Ecto neural progenitor cell (in vitro differentiated cells): ENCODE measurements around the gene ANKH.
"Not testable (repeated sequence)": the region's sequence is repeated elsewhere in the genome, so short reads cannot be mapped to it uniquely, and the experiment has no call there.

Experiments used
- DNase-seq: peaks from one replicate; pipeline ENCODE4 v3.0.0-alpha.2; 2018; ENCODE audit warnings: low spot score

The ANKH gene

DNA sequence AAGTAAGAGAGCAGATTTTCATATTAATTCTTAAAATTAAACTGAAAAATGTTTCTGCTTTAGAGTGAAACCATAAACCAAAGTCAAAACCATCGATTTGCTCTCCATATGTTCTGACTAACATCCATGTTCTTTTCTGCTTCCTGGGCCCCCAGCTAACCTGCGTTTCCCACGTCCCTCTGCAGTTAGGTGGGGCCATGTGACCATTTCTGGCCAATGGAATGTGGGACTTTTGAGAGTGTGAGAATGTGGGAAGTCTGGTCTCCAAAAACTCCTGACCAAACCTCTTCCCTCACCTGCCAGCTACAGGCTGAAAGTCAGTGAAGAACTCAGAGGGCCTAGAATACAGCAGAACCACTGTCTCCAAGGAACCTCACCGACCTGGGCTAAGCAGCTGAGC lies 44.9 kb downstream of the ANKH start:
- no peak for DNase-seq

DNA sequence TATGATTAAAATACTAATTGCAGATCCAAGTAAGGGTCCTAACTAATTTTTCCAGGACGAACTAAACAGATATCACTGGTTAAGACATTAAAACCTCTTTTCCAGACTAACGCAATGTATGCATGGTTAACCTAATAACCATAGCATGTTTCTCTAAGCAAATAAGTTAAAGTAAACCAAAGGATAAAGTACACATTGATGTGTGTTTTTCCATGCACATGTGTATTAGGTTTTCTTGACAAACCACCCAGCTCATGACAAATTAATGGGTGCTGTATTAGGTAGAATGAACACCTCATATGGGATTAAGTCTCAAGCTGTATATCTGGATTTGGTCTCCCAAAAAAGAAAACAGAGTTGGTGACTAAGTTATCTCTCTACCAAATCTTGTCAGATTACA lies 45.6 kb downstream of the ANKH start:
- no peak for DNase-seq

GRCh38 chr5:14824499-14824898 lies 47.1 kb downstream of the ANKH start:
- DNase-seq: no peak

DNA sequence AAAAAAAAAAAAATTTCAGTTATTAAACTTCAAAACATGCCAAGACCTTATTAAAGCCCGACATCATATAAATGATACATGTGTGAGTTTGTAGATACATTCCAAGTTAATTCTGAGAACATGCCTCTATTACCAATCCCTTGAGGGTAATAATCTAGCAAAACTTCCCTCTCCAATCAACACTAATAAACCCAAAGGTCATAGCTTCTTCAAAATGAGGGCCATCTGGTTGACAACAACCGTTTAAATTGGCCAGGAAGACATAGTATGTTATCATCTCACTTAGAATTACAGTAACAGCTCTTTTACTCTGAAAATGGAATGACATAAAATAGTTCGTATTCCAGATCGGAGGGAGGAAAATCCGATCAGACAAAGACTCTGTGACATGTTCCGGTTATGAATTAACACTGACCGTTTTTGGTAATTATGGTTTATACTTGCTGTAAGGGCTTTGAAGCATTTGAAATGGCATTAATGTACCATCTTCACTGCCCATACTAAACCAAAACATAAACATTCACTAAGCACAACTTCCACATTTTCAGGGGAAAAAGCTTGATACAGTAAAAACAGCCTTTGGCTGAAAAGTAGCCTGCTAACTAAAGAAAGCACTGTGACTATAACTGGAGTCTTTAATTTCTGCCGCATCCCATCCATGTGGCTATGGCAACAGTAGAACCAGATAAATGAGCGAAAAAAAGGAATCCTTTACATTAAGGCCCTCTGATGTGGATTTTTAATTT lies 50.3 kb downstream of the ANKH start:
- DNase-seq: no peak

- DNase-seq: no peak
These were observed 52.4 kb downstream of the ANKH start for GRCh38 chr5:14818931-14819790.

- DNase-seq: not testable (repeated sequence)
These were observed 53.8 kb downstream of the ANKH start for GRCh38 chr5:14817762-14818136.

DNA sequence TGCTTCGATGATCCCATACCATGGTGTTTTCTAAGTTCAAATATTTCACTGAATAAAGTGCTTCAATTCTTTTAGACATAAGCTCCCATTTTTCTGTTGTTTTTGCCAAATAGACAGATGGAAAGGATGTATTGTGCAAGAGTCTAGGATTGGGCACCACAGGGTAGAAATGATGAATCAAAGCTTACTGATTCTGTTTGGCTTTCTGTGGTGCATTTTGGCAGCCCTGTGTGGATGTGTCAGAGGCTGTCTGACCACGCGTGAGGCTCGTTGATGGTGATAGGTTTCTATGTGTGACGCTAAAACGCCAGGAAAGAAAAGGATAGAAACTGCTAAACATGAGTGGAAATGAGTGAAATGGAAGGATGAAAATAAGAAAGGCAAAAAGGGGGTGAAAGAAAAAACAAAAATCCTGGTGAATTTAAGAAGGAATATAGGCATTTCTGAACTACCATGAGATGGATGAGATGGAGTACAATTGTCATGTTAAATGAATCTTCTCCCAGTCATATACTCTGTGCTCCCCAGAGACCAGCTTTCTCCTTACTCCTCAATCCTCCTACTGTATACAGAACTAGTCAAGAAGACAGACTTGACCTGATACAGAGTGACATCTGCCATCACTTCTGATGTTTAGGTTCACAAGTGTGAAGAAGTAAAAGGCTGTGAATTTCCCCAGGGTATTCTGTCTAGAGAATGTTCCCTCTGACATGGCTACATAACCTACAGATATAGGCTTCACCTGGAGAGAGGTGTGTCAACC lies 54.4 kb downstream of the ANKH start:
- DNase-seq: no peak

GRCh38 chr5:14816374-14816998 lies 55.1 kb downstream of the ANKH start:
- DNase-seq: no peak

GRCh38 chr5:14813747-14814146 lies 57.8 kb downstream of the ANKH start:
- no peak for DNase-seq

DNA sequence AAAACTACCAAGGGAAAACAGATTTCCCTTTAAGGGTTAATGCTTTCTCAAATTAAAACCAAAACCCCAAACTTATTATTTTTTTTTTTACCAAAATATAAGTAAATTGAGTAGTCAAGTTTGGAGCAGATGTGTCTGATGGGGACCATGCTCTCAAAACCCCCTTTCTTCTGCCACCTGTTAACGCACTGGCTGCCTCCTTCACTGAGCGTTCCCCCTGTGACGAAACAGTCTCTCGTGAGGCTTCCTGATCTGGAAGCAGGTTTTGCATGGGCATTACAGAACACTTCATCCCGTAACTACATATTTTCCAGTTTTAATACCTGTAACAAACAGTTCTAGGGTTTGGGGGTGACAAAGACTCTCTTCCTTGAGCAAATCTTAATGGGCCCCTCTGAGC lies 59.4 kb downstream of the ANKH start:
- DNase-seq: no peak

DNA sequence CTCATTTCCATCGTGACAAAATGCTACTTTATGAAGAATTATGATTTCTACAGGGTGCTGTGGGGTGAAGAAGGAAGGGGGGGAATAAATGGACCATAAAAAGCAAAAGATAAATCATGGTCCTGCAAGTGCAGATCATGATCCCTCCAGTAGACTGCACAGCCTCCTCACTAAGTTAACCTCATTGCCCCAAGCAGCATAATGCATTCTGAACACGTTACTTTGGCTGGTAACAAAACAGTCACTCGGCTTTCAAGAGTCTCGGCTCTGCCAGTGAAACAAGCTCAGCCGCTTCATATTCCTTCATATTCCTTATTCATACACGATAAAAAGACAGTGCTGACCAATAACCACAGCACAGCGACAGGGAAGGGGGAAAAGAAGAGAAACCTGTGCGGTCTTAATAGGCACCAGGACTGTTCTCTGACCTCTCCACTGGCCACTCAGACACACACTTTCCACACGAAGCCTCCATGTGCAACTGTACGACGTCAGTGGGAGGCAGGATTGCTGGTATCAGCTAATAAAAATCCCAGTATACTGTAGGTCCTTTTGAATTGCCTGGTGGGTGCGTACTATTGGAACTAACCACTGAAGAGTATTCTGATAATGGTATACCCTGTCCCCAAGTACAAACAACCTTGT lies 60.5 kb downstream of the ANKH start:
- DNase-seq: peak; percentile 13

DNA sequence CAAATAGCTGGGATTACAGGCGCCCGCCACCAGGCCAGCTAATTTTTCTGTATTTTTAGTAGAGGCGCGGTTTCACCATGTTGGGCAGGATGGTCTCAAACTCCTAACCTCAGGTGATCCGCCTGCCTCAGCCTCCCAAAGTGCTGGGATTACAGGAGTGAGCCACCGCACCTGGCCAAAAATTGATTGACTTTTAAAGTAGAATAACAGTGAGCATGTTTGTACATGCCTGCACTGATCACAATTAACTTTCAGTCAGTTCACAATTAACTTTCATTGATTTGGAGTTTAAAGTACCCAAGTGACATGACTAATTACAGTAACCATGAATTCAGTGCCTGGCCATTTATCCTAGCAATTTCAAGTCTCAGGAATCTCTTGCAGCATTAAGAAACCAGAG lies 61.3 kb downstream of the ANKH start:
- no peak for DNase-seq

DNA sequence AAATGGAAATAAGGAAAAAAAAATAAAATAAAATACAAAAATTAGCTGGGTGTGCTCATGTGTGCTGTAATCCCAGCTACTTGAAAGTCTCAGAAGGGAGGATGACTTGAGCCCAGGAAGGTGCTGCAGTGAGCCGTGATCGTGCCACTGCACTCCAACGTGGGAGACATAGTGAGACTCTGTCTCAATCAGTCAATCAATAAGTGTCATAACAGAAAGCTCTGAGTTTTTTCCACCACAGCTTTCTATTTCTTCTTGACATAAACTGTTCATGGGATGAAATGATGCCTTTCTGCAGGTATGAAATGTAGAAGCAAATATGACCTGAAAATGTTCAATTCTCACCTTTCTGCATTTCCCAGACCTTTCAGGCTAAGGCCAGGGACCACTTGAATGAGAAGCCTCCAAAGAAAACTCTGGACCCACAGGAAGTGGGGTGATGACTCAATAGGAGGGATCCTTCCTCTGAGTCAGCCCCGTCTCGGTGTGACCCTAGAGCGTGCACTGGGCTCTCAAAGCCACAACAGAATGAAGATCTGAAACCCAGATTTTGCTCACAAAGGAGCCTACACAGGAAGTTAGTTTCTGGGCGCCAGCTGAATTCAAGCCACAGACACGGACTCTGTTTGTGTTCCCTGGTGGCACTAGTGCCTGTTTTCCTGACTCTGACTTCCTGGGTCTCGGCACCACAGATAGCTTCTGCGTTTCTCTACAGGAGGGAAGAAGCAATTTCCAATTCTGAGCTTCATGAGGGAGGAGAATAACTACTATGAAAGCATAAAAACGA lies 62.0 kb downstream of the ANKH start:
- DNase-seq: peak; percentile 12

DNA sequence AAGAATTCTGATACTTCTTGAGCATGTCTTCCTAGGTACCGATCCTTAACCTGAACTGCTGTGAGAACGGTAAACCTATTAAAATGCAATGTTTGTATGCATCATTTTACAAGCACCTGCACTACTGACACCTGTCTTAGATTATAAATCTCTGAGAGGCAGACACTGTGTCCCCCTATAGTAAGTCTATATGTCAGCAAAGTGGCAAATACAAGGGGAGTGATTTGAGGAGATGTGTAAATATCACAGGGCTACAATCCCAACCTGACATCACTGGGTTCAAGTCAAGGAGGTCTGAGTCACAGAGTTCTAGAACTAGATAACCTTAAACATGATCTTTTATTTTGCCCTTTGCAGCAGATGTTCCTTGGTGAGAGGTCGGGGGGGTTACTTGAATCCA lies 64.1 kb downstream of the ANKH start:
- peak; percentile 8 for DNase-seq

- peak; percentile 30 for DNase-seq
These were observed 65.1 kb downstream of the ANKH start for GRCh38 chr5:14806456-14806855.

DNA sequence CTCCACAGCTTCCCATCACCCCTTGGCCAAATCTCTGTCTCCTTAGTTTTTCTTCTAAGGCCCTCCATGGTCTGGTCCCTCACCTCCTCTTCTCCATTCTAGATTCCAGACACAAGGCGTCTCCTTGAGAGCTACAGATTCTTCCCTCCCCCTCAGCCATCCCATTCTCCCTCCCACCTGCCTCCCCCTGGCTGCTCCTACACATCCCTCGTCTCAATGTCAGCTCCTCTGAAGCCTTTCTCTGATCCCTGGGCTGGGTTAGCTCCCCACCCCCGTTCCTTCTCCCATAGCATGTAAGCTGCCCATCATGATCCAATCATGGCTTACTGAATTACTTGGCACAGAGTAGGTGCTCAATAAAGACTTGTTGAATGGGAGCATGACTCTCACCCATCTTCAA lies 69.0 kb downstream of the ANKH start:
- no peak for DNase-seq

- DNase-seq: no peak
These were observed 69.8 kb downstream of the ANKH start for GRCh38 chr5:14801792-14802191.

GRCh38 chr5:14797385-14797784 lies 74.2 kb downstream of the ANKH start:
- DNase-seq: not testable (repeated sequence)

DNA sequence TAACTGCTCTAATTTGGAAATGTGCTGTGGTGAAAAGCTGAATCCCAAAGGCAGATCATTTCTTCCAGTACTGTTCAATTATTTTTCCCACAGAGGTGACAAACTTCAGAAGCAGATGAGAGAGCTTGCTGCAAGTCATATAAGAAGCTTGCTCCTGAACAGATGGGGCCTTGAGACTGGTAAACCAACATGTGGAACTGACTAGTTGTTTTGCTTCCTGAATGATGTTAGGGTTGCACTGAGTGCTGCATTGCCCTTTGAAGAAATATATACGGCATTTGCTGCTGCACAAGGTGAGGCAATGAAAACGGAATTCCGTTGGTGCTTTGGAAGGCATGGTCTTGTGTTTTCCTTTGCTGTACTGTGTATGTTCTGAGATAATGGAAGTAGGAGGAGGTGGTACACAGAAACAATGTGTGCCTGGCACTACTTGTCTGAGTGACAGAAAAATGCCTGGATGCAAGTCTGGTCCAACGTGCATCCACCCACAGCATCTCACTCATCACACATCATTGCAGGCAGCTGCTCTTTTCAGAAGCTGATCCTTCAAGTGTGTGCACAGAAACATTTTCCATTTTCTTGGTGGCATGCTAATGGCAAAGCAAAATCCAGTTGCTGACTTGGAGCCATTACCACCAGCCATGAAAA lies 76.9 kb downstream of the ANKH start:
- no peak for DNase-seq

GRCh38 chr5:14793851-14794250 lies 77.7 kb downstream of the ANKH start:
- no peak for DNase-seq
